ENCODE results near the gene GNAQ. TPM values are rescaled to one million over a fixed set of nuclear protein-coding genes. Genes with fewer than 3 reads are reported as not detected.

Gene GNAQ
- total and polyA plus RNA-seq, 8 donors = 13.1 to 75.3 (median 38.5) TPM

DNA sequence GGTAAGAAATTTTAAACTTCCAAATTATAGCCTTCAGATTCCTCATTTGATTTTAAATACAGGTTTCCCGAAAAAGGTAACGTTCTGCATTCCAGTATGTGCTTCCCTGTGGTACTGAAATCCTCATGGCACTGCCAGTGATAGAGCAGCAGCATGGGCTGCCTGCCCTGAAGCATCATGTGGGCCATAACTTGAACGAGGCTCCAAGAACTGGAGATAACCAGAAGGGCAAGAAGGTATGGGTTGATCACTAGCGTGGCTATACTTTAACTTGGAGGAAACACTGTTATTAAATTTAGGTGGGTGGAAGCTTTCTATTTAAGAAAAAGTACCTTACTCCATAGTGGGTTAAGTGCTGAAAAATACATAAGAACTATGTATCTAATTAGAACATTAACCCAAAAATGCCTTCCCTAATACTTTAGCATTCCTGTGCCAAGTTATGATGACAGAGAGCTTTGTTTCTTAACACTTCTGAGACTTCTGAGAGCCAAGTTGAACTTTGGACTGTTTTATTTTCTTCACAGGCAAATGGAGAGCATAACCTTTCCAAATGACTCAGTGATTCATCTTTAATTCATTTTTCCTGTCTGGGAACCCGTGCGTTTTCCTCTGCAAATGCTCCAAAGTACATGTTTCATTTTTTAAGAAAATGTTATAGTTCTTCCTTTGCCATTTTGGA, 192.0 kb downstream of the GNAQ start:
- Histone ChIP-seq H3K36me3 (no peaks in the 10 kb centered on the region), H3K27me3 (no peaks in the 10 kb centered on the region), H3K4me1 (peaks cover 8 to 63% (median 35%) of the 10 kb centered on the region in 4 donors), H3K9me3 (no peaks in the 10 kb centered on the region), H3K27ac (peak overlapping the region in 2 of 5 donors; percentile 49 to 66), H3K4me3 (no peak overlapping the region)
- 39 to 51% (median 41%) methylated on average over 6 of the region's 6 CpGs for WGBS, 5 donors
- intact Hi-C loops (cut with DNase I; ENCODE audit: low total_unique reads) = no loop called here
- TF ChIP-seq POLR2AphosphoS5 (IDR thresholded peaks at IDR 0.05) = peak in 1 of 3 donors; percentile 31
- TF ChIP-seq, protein P1, sequence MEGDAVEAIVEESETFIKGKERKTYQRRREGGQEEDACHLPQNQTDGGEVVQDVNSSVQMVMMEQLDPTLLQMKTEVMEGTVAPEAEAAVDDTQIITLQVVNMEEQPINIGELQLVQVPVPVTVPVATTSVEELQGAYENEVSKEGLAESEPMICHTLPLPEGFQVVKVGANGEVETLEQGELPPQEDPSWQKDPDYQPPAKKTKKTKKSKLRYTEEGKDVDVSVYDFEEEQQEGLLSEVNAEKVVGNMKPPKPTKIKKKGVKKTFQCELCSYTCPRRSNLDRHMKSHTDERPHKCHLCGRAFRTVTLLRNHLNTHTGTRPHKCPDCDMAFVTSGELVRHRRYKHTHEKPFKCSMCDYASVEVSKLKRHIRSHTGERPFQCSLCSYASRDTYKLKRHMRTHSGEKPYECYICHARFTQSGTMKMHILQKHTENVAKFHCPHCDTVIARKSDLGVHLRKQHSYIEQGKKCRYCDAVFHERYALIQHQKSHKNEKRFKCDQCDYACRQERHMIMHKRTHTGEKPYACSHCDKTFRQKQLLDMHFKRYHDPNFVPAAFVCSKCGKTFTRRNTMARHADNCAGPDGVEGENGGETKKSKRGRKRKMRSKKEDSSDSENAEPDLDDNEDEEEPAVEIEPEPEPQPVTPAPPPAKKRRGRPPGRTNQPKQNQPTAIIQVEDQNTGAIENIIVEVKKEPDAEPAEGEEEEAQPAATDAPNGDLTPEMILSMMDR (IDR thresholded peaks at IDR 0.05) = no peak
- peak in 1 of 2 donors; percentile 62 for DNase-seq

DNA sequence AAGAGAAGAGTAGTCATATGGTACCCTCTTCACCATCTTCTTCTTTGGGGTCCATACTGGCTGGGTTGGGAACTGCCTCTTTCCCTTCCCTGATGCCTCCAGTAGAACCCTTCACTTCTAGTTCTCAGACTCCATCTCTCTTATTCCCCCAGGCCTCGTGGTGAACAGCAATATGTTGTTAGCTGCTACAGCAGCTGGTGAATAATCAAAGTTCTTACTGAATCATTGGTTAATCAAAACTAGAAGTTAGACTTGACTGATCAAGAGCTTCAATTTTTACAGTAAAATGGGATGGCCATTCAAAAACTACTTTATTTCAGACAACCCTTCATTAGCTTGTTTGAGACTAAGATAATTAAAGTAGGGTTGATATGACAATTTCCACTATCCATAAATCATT, 192.6 kb downstream of the GNAQ start:
- intact Hi-C loops (cut with DNase I; ENCODE audit: low total_unique reads) = no loop called here

DNA sequence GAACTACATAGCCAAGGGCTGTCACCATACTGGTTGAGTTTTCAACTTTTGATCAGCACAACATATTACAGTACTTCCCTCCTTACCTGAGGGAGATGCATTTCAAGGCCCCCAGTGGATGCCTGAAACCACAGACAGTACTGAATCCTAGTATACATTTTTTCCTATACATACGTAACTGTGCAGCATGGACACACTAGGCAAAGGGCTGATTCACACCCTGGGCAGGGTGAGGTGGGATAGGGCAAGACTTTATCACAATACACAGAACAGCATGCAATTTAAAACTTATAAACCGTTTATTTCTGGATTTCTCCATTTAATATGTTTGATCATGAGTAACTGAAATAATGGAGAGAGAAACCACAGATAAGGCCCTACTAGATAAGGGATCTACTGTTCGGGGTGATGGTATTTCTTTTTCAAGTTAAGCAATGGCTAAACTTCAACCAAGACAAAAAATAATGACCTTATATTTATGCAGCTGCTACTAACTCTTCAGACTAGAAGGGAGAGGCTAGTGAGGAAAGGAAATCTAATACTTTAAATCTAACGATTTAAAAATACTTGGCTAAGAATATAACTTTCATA, 196.6 kb downstream of the GNAQ start:
- 36 to 59% (median 45%) methylated on average over 4 of the region's 4 CpGs for WGBS, 5 donors
- Histone ChIP-seq H3K4me3 (no peak overlapping the region), H3K4me1 (peaks cover 8 to 41% (median 23%) of the 10 kb centered on the region in 4 donors), H3K9me3 (no peaks in the 10 kb centered on the region), H3K27ac (no peak overlapping the region), H3K27me3 (no peaks in the 10 kb centered on the region), H3K36me3 (no peaks in the 10 kb centered on the region)
- intact Hi-C loops (cut with DNase I; ENCODE audit: low total_unique reads) = no loop called here
- DNase-seq = no peak
- TF ChIP-seq EP300 (IDR thresholded peaks at IDR 0.05) = no peak
- TF ChIP-seq POLR2A (IDR thresholded peaks at IDR 0.05) = no peak
- TF ChIP-seq POLR2AphosphoS5 (IDR thresholded peaks at IDR 0.05) = no peak
- TF ChIP-seq, protein P1 (IDR thresholded peaks at IDR 0.05) = no peak

More for the DNA sequence above, 192.6 kb downstream of the GNAQ start:
- Histone ChIP-seq H3K27me3 (no peaks in the 10 kb centered on the region), H3K4me3 (no peak overlapping the region), H3K27ac (peak overlapping the region in 2 of 5 donors; percentile 49 to 66), H3K36me3 (no peaks in the 10 kb centered on the region), H3K4me1 (peaks cover 8 to 61% (median 35%) of the 10 kb centered on the region in 4 donors), H3K9me3 (no peaks in the 10 kb centered on the region)
- TF ChIP-seq POLR2A (IDR thresholded peaks at IDR 0.05) = no peak
- TF ChIP-seq POLR2AphosphoS5 (IDR thresholded peaks at IDR 0.05) = no peak
- TF ChIP-seq, protein P1 (IDR thresholded peaks at IDR 0.05) = no peak
- no peak for TF ChIP-seq EP300 (IDR thresholded peaks at IDR 0.05)
- DNase-seq = no peak
- WGBS, 5 donors = 49 to 74% (median 70%) methylated on average over 1 of the region's 1 CpG

DNA sequence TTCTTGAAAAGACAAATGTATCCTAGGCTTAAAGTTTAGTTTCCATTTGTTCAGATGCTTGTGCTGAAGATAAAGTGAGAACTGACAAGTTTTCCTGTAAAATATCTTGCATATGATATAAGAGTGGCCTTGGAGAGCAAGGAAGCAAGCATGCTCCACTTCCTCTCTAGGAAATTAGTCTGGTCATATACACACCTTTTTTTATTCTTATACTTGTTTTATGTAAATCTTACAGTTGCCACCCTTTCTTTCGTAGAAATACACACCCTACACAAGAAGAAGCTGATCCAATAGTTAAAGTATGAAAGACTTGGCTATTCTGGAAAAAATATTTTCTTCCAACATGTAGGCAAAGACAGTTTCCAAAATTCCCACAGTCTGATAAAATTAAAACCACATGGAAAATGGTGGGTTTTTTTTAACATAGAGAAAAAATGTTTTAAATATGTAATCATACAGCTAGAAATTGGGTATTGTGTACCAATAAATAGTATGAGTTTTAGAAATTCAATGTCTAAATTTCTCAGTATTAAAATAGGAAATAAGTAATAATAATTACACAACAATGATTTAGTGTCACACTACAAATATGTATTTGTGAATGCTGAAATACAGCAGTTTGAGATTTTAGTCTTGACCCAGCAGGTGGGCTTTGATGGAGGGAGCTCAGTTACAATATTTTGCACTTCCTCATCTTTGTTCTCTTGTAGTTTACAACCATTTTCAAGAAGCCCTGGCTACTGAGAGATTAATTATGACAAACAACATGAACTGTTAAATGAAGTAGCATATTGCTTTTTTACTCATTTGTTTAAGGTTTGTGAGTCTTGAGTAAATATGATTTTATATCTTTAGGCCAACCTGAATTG, 197.8 kb downstream of the GNAQ start:
- intact Hi-C loops (cut with DNase I; ENCODE audit: low total_unique reads) = no loop called here
- WGBS, 5 donors = 76 to 91% (median 85%) methylated on average over 1 of the region's 1 CpG
- Histone ChIP-seq H3K9me3 (no peaks in the 10 kb centered on the region), H3K27me3 (no peaks in the 10 kb centered on the region), H3K4me1 (peaks cover 0 to 32% (median 16%) of the 10 kb centered on the region in 4 donors), H3K36me3 (no peaks in the 10 kb centered on the region), H3K27ac (no peak overlapping the region), H3K4me3 (no peak overlapping the region)
- DNase-seq = no peak
- no peak for TF ChIP-seq EP300 (IDR thresholded peaks at IDR 0.05)
- no peak for TF ChIP-seq POLR2AphosphoS5 (IDR thresholded peaks at IDR 0.05)
- TF ChIP-seq POLR2A (IDR thresholded peaks at IDR 0.05) = no peak
- TF ChIP-seq, protein P1 (IDR thresholded peaks at IDR 0.05) = no peak
